HG02852 (cell line): ENCODE data around the gene BID.

ENCODE experiments used
- ATAC-seq: cut with Tn5 transposase; IDR thresholded peaks from one replicate; pipeline ENCODE4 v1.9.1; 2021; ENCODE audit warnings: mild to moderate bottlenecking, moderate library complexity; ENCODE audit not compliant: unreplicated experiment

BID gene

GRCh38 chr22:17774206-17774925 lies at the start of gene BID:
Gene BID, minus strand, starts transcription at chr22:17774469. Its CDS starts 24,353 bp downstream, at chr22:17750116.
- peak; percentile 31 for ATAC-seq

- ATAC-seq = no peak
Measured at GRCh38 chr22:17823964-17824363, 49.7 kb upstream of the BID start.

- no peak for ATAC-seq
Measured at GRCh38 chr22:17823226-17823625, 49.0 kb upstream of the BID start.

- ATAC-seq = no peak
Measured at GRCh38 chr22:17822087-17822486, 47.8 kb upstream of the BID start.

- no peak for ATAC-seq
Measured at GRCh38 chr22:17820879-17821439, 46.7 kb upstream of the BID start.

GRCh38 chr22:17818649-17819048 lies 44.4 kb upstream of the BID start:
- ATAC-seq = no peak

- no peak for ATAC-seq
Measured at GRCh38 chr22:17818180-17818579, 43.9 kb upstream of the BID start.

- ATAC-seq = no peak
Measured at GRCh38 chr22:17817511-17818065, 43.3 kb upstream of the BID start.

GRCh38 chr22:17817079-17817478 lies 42.8 kb upstream of the BID start:
- no peak for ATAC-seq

- ATAC-seq = no peak
Measured at GRCh38 chr22:17816649-17817048, 42.4 kb upstream of the BID start.

GRCh38 chr22:17815703-17816254 lies 41.5 kb upstream of the BID start:
- no peak for ATAC-seq

- no peak for ATAC-seq
Measured at GRCh38 chr22:17814830-17815229, 40.6 kb upstream of the BID start.

GRCh38 chr22:17814084-17814483 lies 39.8 kb upstream of the BID start:
- ATAC-seq = no peak

GRCh38 chr22:17811119-17811518 lies 36.9 kb upstream of the BID start:
- ATAC-seq = no peak

GRCh38 chr22:17810570-17811116 lies 36.4 kb upstream of the BID start:
- no peak for ATAC-seq

GRCh38 chr22:17808693-17809403 lies 34.6 kb upstream of the BID start:
- ATAC-seq = no peak

- ATAC-seq = no peak
Measured at GRCh38 chr22:17807578-17808410, 33.5 kb upstream of the BID start.

- no peak for ATAC-seq
Measured at GRCh38 chr22:17807086-17807485, 32.8 kb upstream of the BID start.

- ATAC-seq = no peak
Measured at GRCh38 chr22:17806437-17806836, 32.2 kb upstream of the BID start.

- ATAC-seq = no peak
Measured at GRCh38 chr22:17804331-17805080, 30.2 kb upstream of the BID start.
